GM12878 (cell line): ENCODE measurements around the gene PNPLA5. TPM values are rescaled to one million over a fixed set of nuclear protein-coding genes. Genes with fewer than 3 reads are reported as not detected.
A peak's percentile ranks its signal among the peaks of the same experiment; 100 is the strongest.

Experiments
- ATAC-seq: fragments of 200-7000 bp; cut with Tn5 transposase; 3 replicates; pipeline ENCODE4 v1.9.1; 2020; ENCODE audit warnings: mild to moderate bottlenecking, moderate library complexity
- BruUV-seq: library from RNA; stranded (reverse); fragments of 400-500 nt; replicated peaks from 2 replicates; lab custom pipeline; 2021; lab: Mats Ljungman, UMichigan
- CTCF ChIA-PET: fragments of 300-600 bp; sonication (Branson Sonifier 250); formaldehyde crosslinking; extraction: SDS; loops from one replicate; lab custom pipeline; 2021; ENCODE audit warnings: inconsistent platforms; lab: Yijun Ruan, JAX
- POLR2A ChIA-PET: fragments of 350-600 bp; formaldehyde crosslinking; extraction: SDS; loops from one replicate; lab custom pipeline; 2021; ENCODE audit warnings: inconsistent platforms; lab: Charles Lee
- RAD21 ChIA-PET: fragments of 300-600 bp; sonication (Branson Sonifier 250); formaldehyde crosslinking; loops from one replicate; lab custom pipeline; 2023; ENCODE audit warnings: antibody characterized with exemption; ENCODE audit not compliant: unreplicated experiment; lab: Charles Lee
- SMC1A ChIA-PET: fragments of 300-600 bp; sonication (Branson Sonifier 250); formaldehyde crosslinking; loops from one replicate; lab custom pipeline; 2023; ENCODE audit not compliant: unreplicated experiment, uncharacterized antibody; lab: Charles Lee
- DNase-seq: peaks from one replicate; pipeline ENCODE4 v3.0.0-alpha.2; 2011; ENCODE audit warnings: low read depth, low spot score
- FAIRE-seq: peaks from 3 replicates; lab custom pipeline; 2011; peaks lifted over from hg19 to GRCh38; lab: Jason Lieb, UNC
- H2AFZ ChIP-seq: 2 replicates; pipeline ENCODE4 v1.6.0; 2011; ENCODE audit warnings: low read depth, low read length, control low read depth; ENCODE audit not compliant: control insufficient read depth
- H3K27ac ChIP-seq: 2 replicates; pipeline ENCODE4 v1.5.1; 2011; ENCODE audit warnings: control low read depth; ENCODE audit not compliant: control insufficient read depth, insufficient read depth
- H3K27me3 ChIP-seq, 2 experiments: replicated peaks in 1 of 2; 2 replicates each; pipeline versions ENCODE4 v1.6.0 to v1.6.1; 2011; ENCODE audit warnings: low read length in 1 of 2; ENCODE audit not compliant: control insufficient read depth in 2 of 2, insufficient read depth in 2 of 2
- H3K36me3 ChIP-seq, 2 experiments: 2 replicates each; pipeline ENCODE4 v1.5.1; 2011; ENCODE audit warnings: low read length in 1 of 2; ENCODE audit not compliant: control insufficient read depth in 2 of 2, insufficient read depth in 2 of 2
- H3K4me1 ChIP-seq: 2 replicates; pipeline ENCODE4 v1.6.1; 2011; ENCODE audit warnings: mild to moderate bottlenecking, low read length, moderate library complexity, mixed read lengths; ENCODE audit not compliant: control insufficient read depth, insufficient read depth
- H3K4me2 ChIP-seq: 2 replicates; pipeline ENCODE4 v1.6.0; 2011; ENCODE audit warnings: control low read depth; ENCODE audit not compliant: control insufficient read depth, insufficient read depth
- H3K4me3 ChIP-seq: fragments of 200-600 bp; sonication (generic); 2 replicates; pipeline ENCODE4 v1.5.1; 2016
- H3K79me2 ChIP-seq: 2 replicates; pipeline ENCODE4 v1.6.0; 2011; ENCODE audit warnings: low read length; ENCODE audit not compliant: control insufficient read depth, insufficient read depth
- H3K9ac ChIP-seq: 2 replicates; pipeline ENCODE4 v1.8.0; 2011; ENCODE audit warnings: low read length, control low read depth, mixed read lengths; ENCODE audit not compliant: control insufficient read depth, insufficient read depth
- H3K9me3 ChIP-seq: replicated peaks from 3 replicates; pipeline ENCODE4 v1.5.1; 2011; ENCODE audit warnings: mild to moderate bottlenecking, low read length; ENCODE audit not compliant: control insufficient read depth, insufficient read depth
- H4K20me1 ChIP-seq: 2 replicates; pipeline ENCODE4 v1.6.0; 2011; ENCODE audit not compliant: control insufficient read depth, insufficient read depth
- IKZF1 ChIP-seq: fragments of 450-650 bp; conservative IDR thresholded peaks from 2 replicates; pipeline ENCODE4 v1.6.1; 2017; ENCODE audit warnings: antibody characterized with exemption, mild to moderate bottlenecking
- IRF5 ChIP-seq: fragments of 450-650 bp; IDR thresholded peaks from 2 replicates; pipeline ENCODE4 v1.6.1; 2017; ENCODE audit warnings: borderline replicate concordance
- POLR2A ChIP-seq: IDR thresholded peaks from 2 replicates; pipeline ENCODE4 v1.6.1; 2011; ENCODE audit warnings: low read depth, mild to moderate bottlenecking, low read length
- POU2F2 ChIP-seq: IDR thresholded peaks from 3 replicates; pipeline ENCODE4 v1.6.1; 2011; ENCODE audit warnings: low read depth, mild to moderate bottlenecking, low read length, borderline replicate concordance
- WGBS: methylation state at CpG from one replicate; pipeline ENCODE4 v1.1.6; 2016; ENCODE audit warnings: low lambda C conversion rate; ENCODE audit not compliant: insufficient replicate concordance, insufficient coverage; ENCODE audit errors: missing lambda C conversion rate; 5-methylcytosine and 5-hydroxymethylcytosine counted together
- in situ Hi-C: fragments of 300-500 bp; cut with MboI; formaldehyde crosslinking; loops from 9 replicates; pipeline ENCODE4 v1.14.3; 2018; ENCODE audit warnings: mixed read lengths
- intact Hi-C: fragments of 100-400 bp; cut with micrococcal nuclease; formaldehyde crosslinking; loops from one replicate; pipeline ENCODE4 v1.14.2; 2022; ENCODE audit not compliant: unreplicated experiment
- polyA plus RNA-seq, 11 experiments: library from polyadenylated mRNA; depleted of rRNA in 4 of 11; unstranded in 6 of 11; stranded (reverse) in 5 of 11; fragments of >200 nt; fragmentation: Nextera tagmentation in 4 of 11; fragmentation: Illumina TruSeq in 1 of 11; extraction: Ambion mirVana in 4 of 11; extraction: Trizol in 1 of 11; gene quantifications; 1 replicate in 1 of 11; 2 replicates in 10 of 11; pipeline versions ENCODE4 v1.2.1 to v1.2.3, GENCODE V29; 2011 to 2016; ENCODE audit warnings: inconsistent platforms in 2 of 11, missing spikeins in 2 of 11, low read depth in 1 of 11
- total RNA-seq, 4 experiments: library from RNA; depleted of rRNA in 3 of 4; stranded (reverse); fragments of >200 nt in 3 of 4; fragmentation: Illumina TruSeq in 1 of 4; extraction: Trizol in 1 of 4; gene quantifications; 2 replicates each; pipeline versions ENCODE4 v1.2.1 to v1.2.3, GENCODE V29; 2013 to 2021

Gene PNPLA5
- total and polyA plus RNA-seq, 10 of the 15 experiments (the other 5 are each of a cell fraction or from before 2014, with no cell fraction given), result not detected

DNA sequence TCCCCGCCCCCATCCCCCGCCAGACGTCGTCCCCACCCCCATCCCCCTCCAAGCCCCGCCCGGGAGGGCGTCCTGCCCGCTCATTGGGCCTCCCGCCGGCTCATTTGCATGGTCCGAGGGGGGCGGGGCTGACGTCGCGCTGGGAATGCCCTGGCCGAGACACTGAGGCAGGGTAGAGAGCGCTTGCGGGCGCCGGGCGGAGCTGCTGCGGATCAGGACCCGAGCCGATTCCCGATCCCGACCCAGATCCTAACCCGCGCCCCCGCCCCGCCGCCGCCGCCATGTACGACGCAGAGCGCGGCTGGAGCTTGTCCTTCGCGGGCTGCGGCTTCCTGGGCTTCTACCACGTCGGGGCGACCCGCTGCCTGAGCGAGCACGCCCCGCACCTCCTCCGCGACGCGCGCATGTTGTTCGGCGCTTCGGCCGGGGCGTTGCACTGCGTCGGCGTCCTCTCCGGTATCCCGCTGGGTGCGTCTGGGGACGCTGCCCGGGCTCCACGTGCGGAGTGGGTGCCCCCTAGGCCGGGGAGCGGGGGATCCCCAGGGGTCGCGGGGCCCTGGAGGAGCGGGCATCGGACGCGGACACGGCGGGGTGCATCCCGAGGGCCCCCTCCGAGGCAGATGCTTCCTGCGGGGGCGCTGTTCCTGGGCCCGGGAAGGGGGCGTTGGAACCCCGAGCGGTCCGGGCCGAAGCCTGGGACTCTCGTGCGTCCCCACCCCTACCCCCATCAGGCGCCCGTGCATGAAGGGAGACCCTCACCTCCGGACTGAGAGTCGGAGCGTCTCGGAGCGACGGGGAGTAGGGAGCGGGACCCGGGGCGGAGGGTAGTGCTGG is 32.0 kb upstream of the PNPLA5 start, which contains the start of gene PNPLA3:
PNPLA3 (plus strand) TSS at position 175 of the 834 bp plus-strand sequence; CDS start at position 282, 107 bp downstream.
- FAIRE-seq, result no peak
- ChIA-PET CTCF (no interaction called here), SMC1A (no interaction called here), RAD21 (interaction anchor here (0.6 kb wide), 2 partner anchors 40 to 94 kb away, joined by 4 read pairs; no protein-coding TSS in a partner anchor), POLR2A (no interaction called here)
- Histone ChIP-seq H3K27me3 (peaks cover 0 to 3% of the 10 kb centered on the region in 2 experiments; a peak in 2 of 4 replicates), H3K27ac (no peak within 1 kb of the TSS), H4K20me1 (no peaks in the 10 kb centered on the region), H3K9ac (no peak within 1 kb of the TSS), H3K4me2 (peak within 1 kb of the TSS; percentile 83), H3K36me3 (no peaks in the 10 kb centered on the region), H3K4me1 (no peaks in the 10 kb centered on the region), H3K4me3 (peak within 1 kb of the TSS; percentile 64; the same call in 1 of the 2 replicates), H3K79me2 (no peaks in the 10 kb centered on the region), H2AFZ (peak within 1 kb of the TSS; percentile 84), H3K9me3 (no peaks in the 10 kb centered on the region)
- DNase-seq, result no peak
- BruUV-seq, result no TSS peak
- intact Hi-C loops, result no loop called here
- 19% methylated on average over 47 of the region's 100 CpGs for WGBS
- in situ Hi-C loops, result no loop called here
- ATAC-seq, result peak; percentile 85
- TF ChIP-seq POLR2A, result peak; percentile 44; the same call in 1 of the 2 replicates
- no peak for TF ChIP-seq IRF5
- TF ChIP-seq IKZF1, result peak; percentile 37; the same call in 1 of the 2 replicates
- peak; percentile 28; the same call in 1 of the 3 replicates for TF ChIP-seq POU2F2
